ENCODE data around the gene HABP2. TPM values are rescaled to one million over a fixed set of nuclear protein-coding genes. Genes with fewer than 3 reads are reported as not detected.
A peak's percentile ranks its signal among the peaks of the same experiment; 100 is the strongest.

Gene HABP2
- total RNA-seq, 1 donor from 2014 or later: not detected

- Mint-ChIP-seq H3K27ac (ENCODE audit: unreplicated experiment) (no peak overlapping the region), H3K9me3 (ENCODE audit: unreplicated experiment) (no peaks in the 10 kb centered on the region), H3K36me3 (ENCODE audit: unreplicated experiment) (no peaks in the 10 kb centered on the region), H3K4me3 (ENCODE audit: unreplicated experiment) (no peak overlapping the region), H3K27me3 (ENCODE audit: unreplicated experiment) (no peaks in the 10 kb centered on the region), H3K4me1 (ENCODE audit: low read depth, unreplicated experiment) (no peaks in the 10 kb centered on the region)
- DNase-seq: no peak
- TF ChIP-seq CTCF (IDR thresholded peaks at IDR 0.05; ENCODE audit: partially characterized antibody, unreplicated experiment): no peak
Measured at GRCh38 chr10:113626809-113627355, 74.0 kb downstream of the HABP2 start.

- H3K27me3 Mint-ChIP-seq (ENCODE audit: unreplicated experiment): no peaks in the 10 kb centered on the region
- no peak overlapping the region for H3K4me3 Mint-ChIP-seq (ENCODE audit: unreplicated experiment)
- no peak for DNase-seq
- no peak overlapping the region for H3K27ac Mint-ChIP-seq (ENCODE audit: unreplicated experiment)
- H3K4me1 Mint-ChIP-seq (ENCODE audit: low read depth, unreplicated experiment): peaks cover 2% of the 10 kb centered on the region
- H3K36me3 Mint-ChIP-seq (ENCODE audit: unreplicated experiment): no peaks in the 10 kb centered on the region
- no peaks in the 10 kb centered on the region for H3K9me3 Mint-ChIP-seq (ENCODE audit: unreplicated experiment)
- no peak for TF ChIP-seq CTCF (IDR thresholded peaks at IDR 0.05; ENCODE audit: partially characterized antibody, unreplicated experiment)
Measured at GRCh38 chr10:113627836-113628235, 75.0 kb downstream of the HABP2 start.

- TF ChIP-seq CTCF (IDR thresholded peaks at IDR 0.05; ENCODE audit: partially characterized antibody, unreplicated experiment): no peak
- Mint-ChIP-seq H3K4me3 (ENCODE audit: unreplicated experiment) (no peak overlapping the region), H3K36me3 (ENCODE audit: unreplicated experiment) (no peaks in the 10 kb centered on the region), H3K4me1 (ENCODE audit: low read depth, unreplicated experiment) (peaks cover 2% of the 10 kb centered on the region), H3K27ac (ENCODE audit: unreplicated experiment) (no peak overlapping the region), H3K9me3 (ENCODE audit: unreplicated experiment) (no peaks in the 10 kb centered on the region), H3K27me3 (ENCODE audit: unreplicated experiment) (no peaks in the 10 kb centered on the region)
- DNase-seq: no peak
Measured at GRCh38 chr10:113628607-113629153, 75.8 kb downstream of the HABP2 start.

- H3K4me3 Mint-ChIP-seq (ENCODE audit: unreplicated experiment): no peak overlapping the region
- H3K27ac Mint-ChIP-seq (ENCODE audit: unreplicated experiment): no peak overlapping the region
- no peaks in the 10 kb centered on the region for H3K9me3 Mint-ChIP-seq (ENCODE audit: unreplicated experiment)
- peaks cover 3% of the 10 kb centered on the region for H3K27me3 Mint-ChIP-seq (ENCODE audit: unreplicated experiment)
- no peaks in the 10 kb centered on the region for H3K36me3 Mint-ChIP-seq (ENCODE audit: unreplicated experiment)
- TF ChIP-seq CTCF (IDR thresholded peaks at IDR 0.05; ENCODE audit: partially characterized antibody, unreplicated experiment): no peak
- DNase-seq: no peak
- H3K4me1 Mint-ChIP-seq (ENCODE audit: low read depth, unreplicated experiment): peaks cover 2% of the 10 kb centered on the region
Measured at GRCh38 chr10:113630929-113631533, 78.2 kb downstream of the HABP2 start.

GRCh38 chr10:113631684-113632367 lies 79.0 kb downstream of the HABP2 start:
- Mint-ChIP-seq H3K27ac (ENCODE audit: unreplicated experiment) (peak overlapping the region; percentile 18), H3K4me3 (ENCODE audit: unreplicated experiment) (no peak overlapping the region), H3K27me3 (ENCODE audit: unreplicated experiment) (peaks cover 3% of the 10 kb centered on the region), H3K9me3 (ENCODE audit: unreplicated experiment) (no peaks in the 10 kb centered on the region), H3K4me1 (ENCODE audit: low read depth, unreplicated experiment) (peaks cover 2% of the 10 kb centered on the region), H3K36me3 (ENCODE audit: unreplicated experiment) (no peaks in the 10 kb centered on the region)
- no peak for TF ChIP-seq CTCF (IDR thresholded peaks at IDR 0.05; ENCODE audit: partially characterized antibody, unreplicated experiment)
- DNase-seq: no peak
